Dermis blood vessel endothelial cell (primary cell): ENCODE data around the gene CCER1. TPM values are rescaled to one million over a fixed set of nuclear protein-coding genes. Genes with fewer than 3 reads are reported as not detected.
A peak's percentile ranks its signal among the peaks of the same experiment; 100 is the strongest.

ENCODE experiments used
- DNase-seq: peaks from one replicate; pipeline ENCODE4 v3.0.0; 2010
- total RNA-seq: library from RNA; depleted of rRNA; stranded (reverse); fragments of >200 nt; gene quantifications from 2 replicates; pipeline ENCODE4 v1.2.3, GENCODE V29; 2014

CCER1 gene
- total RNA-seq, 1 donor from 2014 or later, result not detected

DNA sequence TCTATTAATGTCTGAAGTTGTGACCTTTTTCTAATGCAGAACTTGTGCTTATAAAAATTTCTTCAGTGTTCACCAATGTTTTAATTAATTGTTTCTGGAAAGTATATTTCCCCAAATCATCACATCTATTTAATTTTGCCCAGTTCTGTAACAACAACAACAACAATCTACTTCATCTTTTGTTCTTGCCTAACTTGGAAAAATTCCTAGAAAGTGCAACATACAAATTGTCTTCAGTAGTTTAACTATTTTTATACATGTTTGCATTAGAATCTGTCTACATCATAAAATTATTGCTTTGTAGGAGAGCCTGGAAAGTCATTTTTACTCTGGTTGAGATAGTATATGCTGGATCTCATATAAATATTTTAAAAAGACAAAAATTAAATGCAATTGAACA lies 38.5 kb downstream of the CCER1 start:
- DNase-seq, result no peak

DNA sequence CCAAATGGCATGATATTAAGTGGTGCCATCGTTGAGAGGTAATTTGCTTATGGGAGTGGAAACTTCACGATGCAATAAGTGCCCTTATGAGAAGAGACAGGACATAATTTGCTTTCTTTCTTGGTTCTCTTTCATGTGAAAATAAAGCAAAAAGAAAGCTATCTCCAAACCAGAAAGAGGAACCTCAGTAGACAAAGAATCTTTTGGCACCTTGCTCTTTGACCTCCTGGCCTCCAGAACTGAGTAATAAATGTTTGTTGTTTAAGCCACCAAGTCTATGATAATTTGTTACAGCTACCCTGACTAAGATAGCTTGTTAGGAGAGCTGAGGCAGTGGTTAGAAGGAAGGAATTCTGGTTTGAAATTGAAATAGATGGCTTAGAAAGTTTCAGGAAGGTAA lies 39.6 kb downstream of the CCER1 start:
- no peak for DNase-seq

DNA sequence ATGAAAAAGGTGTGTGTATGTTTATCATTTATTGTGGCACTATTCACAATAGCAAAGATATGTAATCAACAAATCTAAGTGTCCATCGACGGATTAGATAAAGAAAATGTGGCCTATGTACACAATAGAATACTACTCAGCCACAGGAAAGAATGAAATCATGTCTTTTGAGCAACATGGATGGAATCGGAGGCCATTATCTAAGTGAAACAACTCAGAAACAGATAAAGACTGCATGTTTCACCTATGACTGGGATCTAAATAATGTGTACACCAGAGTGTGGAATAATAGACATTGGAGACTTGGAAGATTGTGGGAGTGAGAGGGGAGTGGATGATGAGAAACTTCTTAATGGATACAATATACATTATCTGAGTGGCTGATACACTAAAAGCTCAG lies 44.0 kb downstream of the CCER1 start:
- no peak for DNase-seq

DNA sequence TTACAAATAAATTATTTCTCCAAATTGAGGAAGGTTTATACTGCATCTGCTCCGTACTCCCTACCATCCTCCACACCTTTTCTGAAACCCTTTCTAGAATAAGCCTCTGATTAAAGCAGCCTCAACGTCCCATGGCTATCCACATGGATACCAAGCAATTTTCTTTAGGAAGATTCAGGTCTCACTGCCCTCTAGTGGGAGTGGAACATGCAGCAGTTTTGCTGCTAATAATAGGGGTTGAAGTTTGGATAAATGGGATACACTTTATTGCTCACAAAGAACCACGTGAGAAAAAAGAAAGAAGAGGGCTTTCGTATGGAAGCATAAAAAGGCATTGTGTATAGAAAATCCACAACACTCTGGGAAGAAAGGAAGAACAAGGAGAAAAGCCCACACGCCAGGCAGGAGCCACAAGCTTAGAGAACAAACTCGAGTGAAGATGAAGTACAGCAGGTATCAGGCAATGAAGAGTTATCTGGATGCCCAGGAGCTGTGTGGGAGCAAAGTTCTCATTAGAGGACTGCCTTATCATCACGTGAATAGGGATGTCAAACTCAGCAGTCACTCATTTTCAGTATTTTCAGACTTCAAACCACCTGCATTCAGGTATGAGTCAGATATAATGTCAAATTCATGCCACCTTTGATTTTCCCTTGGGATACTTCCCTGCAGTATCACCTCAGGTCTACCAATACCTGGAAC lies 45.8 kb downstream of the CCER1 start:
- DNase-seq, result peak; percentile 78

DNA sequence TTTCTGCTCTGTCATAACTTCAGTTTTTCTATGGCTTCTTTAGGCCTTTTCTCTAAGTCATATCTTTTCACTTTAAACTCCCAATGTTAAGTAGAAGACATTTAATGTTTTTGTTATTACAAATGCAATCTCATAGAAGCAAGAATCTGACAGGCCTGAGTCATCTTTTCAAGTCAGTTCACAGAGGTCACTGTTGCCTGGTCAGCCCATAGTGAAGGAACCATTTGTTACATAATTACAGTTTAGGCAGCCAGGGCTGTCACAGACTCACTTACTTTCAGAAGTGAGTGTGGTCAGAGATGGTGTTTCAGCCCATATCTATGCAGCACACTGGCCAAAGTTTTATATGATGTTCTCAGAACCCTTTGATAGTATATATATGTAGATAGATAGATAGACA lies 46.5 kb downstream of the CCER1 start:
- DNase-seq, result peak; percentile 61

DNA sequence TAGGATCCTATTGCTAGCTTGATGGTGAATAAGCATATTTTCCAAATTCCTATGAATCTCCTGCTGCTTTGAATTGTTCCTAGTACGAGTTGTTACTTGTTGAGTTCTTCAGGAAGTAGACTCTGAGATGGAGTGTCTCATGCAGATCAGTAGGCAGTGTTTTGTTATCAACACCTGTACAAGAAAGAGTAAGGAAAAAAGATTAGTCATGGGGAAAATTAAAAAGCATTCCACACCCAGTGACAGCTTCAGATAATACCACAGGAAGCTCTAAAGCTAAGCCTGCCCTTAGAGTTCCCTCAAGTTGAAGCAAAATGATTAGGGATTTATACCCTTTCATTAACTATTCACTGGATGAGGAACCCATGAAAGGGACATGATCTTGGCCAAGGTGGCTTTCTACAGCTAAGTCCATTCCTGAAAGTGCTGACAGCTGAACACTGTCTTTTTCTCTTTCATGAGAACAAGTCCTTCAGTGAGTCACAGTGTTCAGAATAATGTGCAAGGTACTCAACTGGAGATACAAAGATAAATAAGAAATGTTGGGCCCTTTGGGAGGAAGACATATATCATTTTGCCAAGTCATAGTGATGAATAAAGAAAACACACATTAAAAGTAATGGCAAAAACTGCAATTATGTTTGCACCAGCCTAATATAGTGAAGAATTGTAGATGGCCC lies 49.1 kb downstream of the CCER1 start:
- DNase-seq, result no peak

DNA sequence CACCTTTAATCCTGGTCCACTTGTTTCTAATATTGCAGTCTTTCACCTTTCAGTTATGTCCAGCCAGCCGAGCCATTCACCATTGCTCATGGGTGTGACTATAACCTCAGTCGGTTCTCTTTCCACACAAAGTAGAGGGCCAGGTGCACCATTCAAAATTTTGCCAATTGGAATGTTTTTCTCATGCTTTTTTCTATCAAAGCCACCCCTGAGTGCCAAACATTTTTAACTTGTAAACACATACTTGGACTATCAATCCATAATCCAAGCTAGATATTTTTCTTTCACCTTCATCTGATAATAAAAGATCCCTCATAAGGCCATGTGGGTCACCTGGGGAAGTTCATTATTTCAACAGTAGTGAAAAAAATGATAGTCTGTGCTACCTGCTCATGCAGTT lies 52.4 kb downstream of the CCER1 start:
- DNase-seq, result no peak

Other genes starting within 250 kb of the CCER1 start
- gene EPYC, start 49.8 kb upstream of the CCER1 start, total RNA-seq, result not detected in 2 replicates
- gene KERA, start 102.8 kb upstream of the CCER1 start, total RNA-seq, result not detected in 2 replicates
- under 0.01 and 0.65 TPM in 2 replicates for gene LUM, start 156.3 kb upstream of the CCER1 start, total RNA-seq
- gene DCN, start 227.6 kb upstream of the CCER1 start, total RNA-seq, result 4.3 and 35.6 TPM in 2 replicates